ENCODE results near the gene PCDHA1. TPM values are rescaled to one million over a fixed set of nuclear protein-coding genes. Genes with fewer than 3 reads are reported as not detected.

The PCDHA1 gene
- total RNA-seq, 1 donor from 2014 or later = not detected

DNA sequence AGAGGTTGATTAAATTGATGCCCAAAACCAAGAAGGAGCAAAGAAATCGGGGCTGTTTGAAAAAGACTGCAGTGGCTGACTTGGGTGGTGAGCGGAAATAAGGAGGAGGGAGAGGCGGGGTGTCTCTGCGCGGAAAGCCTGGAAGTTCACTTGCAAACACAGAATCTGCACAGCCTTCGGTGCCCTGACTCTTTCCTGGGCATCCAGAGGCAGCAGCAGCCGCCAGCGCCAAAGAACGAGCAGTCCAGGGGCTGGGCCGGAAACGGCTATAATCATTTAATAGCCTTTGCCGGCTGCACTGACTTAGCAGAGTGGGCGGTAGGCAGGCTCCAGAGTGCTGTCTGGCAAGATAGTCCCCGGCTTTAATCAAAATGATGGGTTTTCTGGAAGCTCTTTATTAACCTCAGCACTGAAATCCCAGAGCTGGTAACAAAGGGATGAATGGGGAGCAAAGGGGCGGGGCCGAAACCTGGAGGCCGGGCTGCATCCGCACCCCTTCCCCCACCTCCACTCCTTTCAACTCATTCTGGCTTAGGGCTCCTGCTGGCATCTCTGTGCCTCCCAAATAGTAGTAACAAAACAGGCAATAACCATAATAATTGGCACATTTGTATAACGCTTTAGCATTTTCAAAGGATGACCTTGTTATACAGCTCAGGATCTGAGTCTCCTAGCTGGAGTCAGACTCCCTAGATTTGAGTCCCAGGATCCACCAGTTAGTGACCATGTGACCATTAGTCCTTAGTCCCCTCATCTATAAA is 216.1 kb downstream of the PCDHA1 start:
- H3K27me3 Mint-ChIP-seq (ENCODE audit: low read depth) = no peaks in the 10 kb centered on the region
- H3K4me3 Mint-ChIP-seq = peak overlapping the region; percentile 89
- TF ChIP-seq, protein P1, sequence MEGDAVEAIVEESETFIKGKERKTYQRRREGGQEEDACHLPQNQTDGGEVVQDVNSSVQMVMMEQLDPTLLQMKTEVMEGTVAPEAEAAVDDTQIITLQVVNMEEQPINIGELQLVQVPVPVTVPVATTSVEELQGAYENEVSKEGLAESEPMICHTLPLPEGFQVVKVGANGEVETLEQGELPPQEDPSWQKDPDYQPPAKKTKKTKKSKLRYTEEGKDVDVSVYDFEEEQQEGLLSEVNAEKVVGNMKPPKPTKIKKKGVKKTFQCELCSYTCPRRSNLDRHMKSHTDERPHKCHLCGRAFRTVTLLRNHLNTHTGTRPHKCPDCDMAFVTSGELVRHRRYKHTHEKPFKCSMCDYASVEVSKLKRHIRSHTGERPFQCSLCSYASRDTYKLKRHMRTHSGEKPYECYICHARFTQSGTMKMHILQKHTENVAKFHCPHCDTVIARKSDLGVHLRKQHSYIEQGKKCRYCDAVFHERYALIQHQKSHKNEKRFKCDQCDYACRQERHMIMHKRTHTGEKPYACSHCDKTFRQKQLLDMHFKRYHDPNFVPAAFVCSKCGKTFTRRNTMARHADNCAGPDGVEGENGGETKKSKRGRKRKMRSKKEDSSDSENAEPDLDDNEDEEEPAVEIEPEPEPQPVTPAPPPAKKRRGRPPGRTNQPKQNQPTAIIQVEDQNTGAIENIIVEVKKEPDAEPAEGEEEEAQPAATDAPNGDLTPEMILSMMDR (conservative IDR thresholded peaks at IDR 0.05) = no peak
- H3K9me3 Mint-ChIP-seq = no peaks in the 10 kb centered on the region
- H3K36me3 Mint-ChIP-seq (ENCODE audit: low read depth) = peaks cover 5% of the 10 kb centered on the region
- peaks cover 47% of the 10 kb centered on the region for H3K4me1 Mint-ChIP-seq
- peak; percentile 36 for DNase-seq (ENCODE audit: low read depth, low spot score)
- H3K27ac Mint-ChIP-seq (ENCODE audit: unreplicated experiment) = peak overlapping the region; percentile 95

DNA sequence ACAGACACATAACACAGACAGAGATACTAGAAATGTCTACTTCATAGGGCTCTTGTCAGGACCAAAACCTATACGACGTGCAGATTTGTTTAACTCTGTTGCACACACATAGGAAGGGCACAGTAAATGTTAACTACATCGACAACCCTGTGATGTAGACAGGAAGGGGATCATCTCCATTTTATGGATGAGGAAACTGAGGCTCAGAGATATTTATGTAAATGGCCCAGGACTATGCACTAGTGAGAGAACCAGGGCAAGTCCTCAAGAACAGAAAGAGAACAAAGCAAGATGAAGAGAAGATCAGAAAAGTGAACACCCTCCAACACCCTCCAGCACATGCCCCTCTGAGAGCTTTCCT is 216.6 kb downstream of the PCDHA1 start:
- no peak for DNase-seq (ENCODE audit: low read depth, low spot score)
- H3K9me3 Mint-ChIP-seq = no peaks in the 10 kb centered on the region
- peaks cover 47% of the 10 kb centered on the region for H3K4me1 Mint-ChIP-seq
- H3K4me3 Mint-ChIP-seq = peak overlapping the region; percentile 89
- no peaks in the 10 kb centered on the region for H3K27me3 Mint-ChIP-seq (ENCODE audit: low read depth)
- peak overlapping the region; percentile 64 for H3K27ac Mint-ChIP-seq (ENCODE audit: unreplicated experiment)
- TF ChIP-seq, protein P1 (conservative IDR thresholded peaks at IDR 0.05) = no peak
- peaks cover 5% of the 10 kb centered on the region for H3K36me3 Mint-ChIP-seq (ENCODE audit: low read depth)

DNA sequence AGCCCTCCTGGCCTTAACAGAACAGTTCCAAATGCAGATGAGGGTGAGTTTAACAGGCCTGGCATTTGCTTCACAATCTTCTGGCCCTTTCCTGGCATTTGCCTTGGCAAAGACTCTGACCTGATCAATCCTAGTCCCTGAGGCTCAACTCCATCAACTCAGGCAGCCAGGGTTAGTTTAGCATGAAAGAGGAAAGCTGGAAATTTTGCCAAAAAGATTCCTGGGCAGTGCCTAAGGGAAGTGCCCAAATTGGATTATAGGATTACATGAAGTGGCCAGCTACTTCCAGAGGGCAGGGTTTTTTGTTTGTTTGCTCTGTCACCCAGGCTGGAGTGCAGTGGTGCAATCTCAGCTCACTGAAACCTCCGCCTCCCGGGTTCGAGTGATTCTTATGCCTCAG is 217.1 kb downstream of the PCDHA1 start:
- peaks cover 47% of the 10 kb centered on the region for H3K4me1 Mint-ChIP-seq
- DNase-seq (ENCODE audit: low read depth, low spot score) = no peak
- peaks cover 5% of the 10 kb centered on the region for H3K36me3 Mint-ChIP-seq (ENCODE audit: low read depth)
- no peaks in the 10 kb centered on the region for H3K27me3 Mint-ChIP-seq (ENCODE audit: low read depth)
- no peak overlapping the region for H3K27ac Mint-ChIP-seq (ENCODE audit: unreplicated experiment)
- TF ChIP-seq, protein P1 (conservative IDR thresholded peaks at IDR 0.05) = no peak
- no peak overlapping the region for H3K4me3 Mint-ChIP-seq
- H3K9me3 Mint-ChIP-seq = no peaks in the 10 kb centered on the region

DNA sequence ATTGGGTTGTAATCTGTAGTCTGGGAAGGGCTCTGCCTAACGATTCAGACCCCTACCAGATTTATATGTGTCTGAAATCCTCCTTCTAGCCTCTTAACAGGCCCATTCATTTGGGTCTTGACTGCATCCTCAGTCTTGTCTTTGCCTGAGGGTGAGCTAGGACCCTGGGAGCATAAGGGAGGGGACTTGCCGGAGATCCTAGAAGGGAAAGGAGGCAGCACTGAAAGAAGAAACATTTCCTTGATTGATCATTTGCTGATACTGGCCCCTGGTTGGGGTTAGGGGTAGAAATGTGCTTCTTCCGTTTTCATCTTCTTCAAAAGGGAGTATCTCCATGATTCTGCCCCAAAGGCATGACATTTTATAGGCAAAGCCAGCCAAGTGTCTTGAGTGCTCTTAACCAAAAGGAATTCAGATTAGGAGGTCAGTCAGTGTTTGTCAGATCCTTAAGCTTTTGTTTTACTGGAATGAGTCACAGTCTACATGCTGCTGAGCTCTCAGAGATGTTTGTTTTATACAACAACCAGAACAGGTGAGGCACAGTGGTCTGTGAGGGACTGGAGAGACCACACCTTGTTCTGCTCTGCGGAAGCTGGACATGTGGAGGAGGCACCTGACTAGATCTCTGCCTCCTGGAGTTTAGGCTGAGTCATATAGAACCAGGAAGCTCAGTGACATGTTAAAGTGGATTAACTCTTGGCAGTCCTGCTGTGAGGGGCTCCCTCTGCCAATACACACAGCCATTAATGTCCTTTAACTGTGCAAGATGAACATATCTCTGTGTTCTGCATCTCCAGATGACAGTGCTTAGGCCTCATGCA is 218.1 kb downstream of the PCDHA1 start:
- H3K9me3 Mint-ChIP-seq = no peaks in the 10 kb centered on the region
- peaks cover 5% of the 10 kb centered on the region for H3K36me3 Mint-ChIP-seq (ENCODE audit: low read depth)
- H3K4me1 Mint-ChIP-seq = peaks cover 44% of the 10 kb centered on the region
- H3K27ac Mint-ChIP-seq (ENCODE audit: unreplicated experiment) = no peak overlapping the region
- DNase-seq (ENCODE audit: low read depth, low spot score) = no peak
- no peaks in the 10 kb centered on the region for H3K27me3 Mint-ChIP-seq (ENCODE audit: low read depth)
- peak overlapping the region; percentile 58 for H3K4me3 Mint-ChIP-seq
- TF ChIP-seq, protein P1 (conservative IDR thresholded peaks at IDR 0.05) = no peak

DNA sequence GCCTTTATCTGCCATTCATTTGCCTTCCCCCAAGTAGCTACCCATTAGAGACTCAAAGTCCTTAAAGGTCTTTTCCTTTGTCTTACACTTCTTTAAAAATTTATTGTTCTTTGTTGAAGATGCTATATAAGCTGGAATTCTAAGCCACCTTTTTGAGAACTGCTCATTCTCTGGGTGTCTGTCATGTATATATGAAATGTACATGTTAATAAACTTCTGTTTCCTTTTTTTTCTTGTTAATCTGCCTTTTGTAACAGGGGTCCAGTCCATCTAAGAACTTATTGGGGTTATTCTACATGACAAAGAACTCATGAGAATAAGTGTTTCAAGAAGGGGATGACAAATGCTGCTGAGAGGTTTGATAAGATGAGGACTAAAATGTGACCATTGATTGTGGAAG is 221.9 kb downstream of the PCDHA1 start:
- H3K9me3 Mint-ChIP-seq = no peaks in the 10 kb centered on the region
- no peaks in the 10 kb centered on the region for H3K27me3 Mint-ChIP-seq (ENCODE audit: low read depth)
- peaks cover 14% of the 10 kb centered on the region for H3K4me1 Mint-ChIP-seq
- peak overlapping the region; percentile 12 for H3K4me3 Mint-ChIP-seq
- TF ChIP-seq, protein P1 (conservative IDR thresholded peaks at IDR 0.05) = no peak
- H3K27ac Mint-ChIP-seq (ENCODE audit: unreplicated experiment) = no peak overlapping the region
- DNase-seq (ENCODE audit: low read depth, low spot score) = no peak
- H3K36me3 Mint-ChIP-seq (ENCODE audit: low read depth) = peaks cover 15% of the 10 kb centered on the region

Measured in neural crest cell (in vitro differentiated cells).